ENCODE measurements around the gene TMEM204. TPM values are rescaled to one million over a fixed set of nuclear protein-coding genes. Genes with fewer than 3 reads are reported as not detected.
"Not testable (repeated sequence)": the region's sequence is repeated elsewhere in the genome, so short reads cannot be mapped to it uniquely, and the experiment has no call there.

Gene TMEM204
- total RNA-seq, 4 donors from 2014 or later = 28.6 to 48.2 (median 36.6) TPM

DNA sequence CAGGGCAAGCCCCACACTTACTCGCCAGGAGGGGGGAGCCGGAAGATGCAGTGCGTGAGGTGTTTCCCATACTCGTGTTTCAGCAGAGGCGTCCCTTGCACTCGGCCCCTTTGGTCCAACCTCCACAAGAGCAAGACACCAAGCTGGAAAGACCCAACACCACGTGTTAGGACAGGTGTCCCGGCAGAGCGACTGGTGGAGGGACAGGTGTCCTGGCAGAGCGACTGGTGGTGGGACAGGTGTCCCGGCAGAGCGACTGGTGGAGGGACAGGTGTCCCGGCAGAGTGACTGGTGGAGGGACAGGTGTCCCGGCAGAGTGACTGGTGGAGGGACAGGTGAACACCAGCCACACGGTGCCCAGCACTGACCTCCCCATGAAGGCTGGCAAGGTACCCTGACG is 59.0 kb downstream of the TMEM204 start:
- TF ChIP-seq POLR2A (IDR thresholded peaks at IDR 0.05) = no peak
- TF ChIP-seq, protein P1, sequence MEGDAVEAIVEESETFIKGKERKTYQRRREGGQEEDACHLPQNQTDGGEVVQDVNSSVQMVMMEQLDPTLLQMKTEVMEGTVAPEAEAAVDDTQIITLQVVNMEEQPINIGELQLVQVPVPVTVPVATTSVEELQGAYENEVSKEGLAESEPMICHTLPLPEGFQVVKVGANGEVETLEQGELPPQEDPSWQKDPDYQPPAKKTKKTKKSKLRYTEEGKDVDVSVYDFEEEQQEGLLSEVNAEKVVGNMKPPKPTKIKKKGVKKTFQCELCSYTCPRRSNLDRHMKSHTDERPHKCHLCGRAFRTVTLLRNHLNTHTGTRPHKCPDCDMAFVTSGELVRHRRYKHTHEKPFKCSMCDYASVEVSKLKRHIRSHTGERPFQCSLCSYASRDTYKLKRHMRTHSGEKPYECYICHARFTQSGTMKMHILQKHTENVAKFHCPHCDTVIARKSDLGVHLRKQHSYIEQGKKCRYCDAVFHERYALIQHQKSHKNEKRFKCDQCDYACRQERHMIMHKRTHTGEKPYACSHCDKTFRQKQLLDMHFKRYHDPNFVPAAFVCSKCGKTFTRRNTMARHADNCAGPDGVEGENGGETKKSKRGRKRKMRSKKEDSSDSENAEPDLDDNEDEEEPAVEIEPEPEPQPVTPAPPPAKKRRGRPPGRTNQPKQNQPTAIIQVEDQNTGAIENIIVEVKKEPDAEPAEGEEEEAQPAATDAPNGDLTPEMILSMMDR (IDR thresholded peaks at IDR 0.05) = no peak
- no peak for TF ChIP-seq POLR2AphosphoS5 (IDR thresholded peaks at IDR 0.05)
- no peak for TF ChIP-seq EP300 (IDR thresholded peaks at IDR 0.05)
- H3K4me1 ChIP-seq = no peaks in the 10 kb centered on the region
- peaks cover 0 to 99% of the 10 kb centered on the region in 2 donors for H3K36me3 ChIP-seq

DNA sequence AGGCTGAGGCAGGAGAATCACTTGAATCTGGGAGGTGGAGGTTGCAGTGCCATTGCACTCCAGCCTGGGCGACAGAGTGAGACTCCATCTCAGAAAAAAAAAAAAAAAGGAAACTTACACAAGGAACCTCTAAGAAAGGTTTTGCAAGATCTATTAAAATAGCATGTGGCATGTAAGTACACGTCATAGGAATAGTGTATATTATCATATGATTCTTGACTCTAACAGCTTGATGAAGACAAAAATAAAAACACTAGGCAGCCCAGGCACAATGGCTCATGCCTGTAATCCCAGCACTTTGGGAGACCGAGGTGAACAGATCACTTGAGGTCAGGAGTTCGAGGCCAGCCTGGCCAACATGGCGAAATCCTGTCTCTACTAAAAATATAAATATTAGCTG is 62.0 kb downstream of the TMEM204 start:
- H3K4me3 ChIP-seq, H3K4me1 ChIP-seq, H3K27me3 ChIP-seq, ATAC-seq, H3K27ac ChIP-seq, H3K9me3 ChIP-seq: not testable (repeated sequence)
- WGBS, 2 donors (ENCODE audit: low coverage in 1 of 2) = 84 to 92% methylated on average over 5 of the region's 5 CpGs
- H3K36me3 ChIP-seq = peaks cover 0 to 83% of the 10 kb centered on the region in 2 donors

More for the DNA sequence above, 59.0 kb downstream of the TMEM204 start:
- no peak overlapping the region for H3K4me3 ChIP-seq
- 64 to 94% methylated on average over 3 to 5 of the region's 16 CpGs for WGBS, 2 donors (ENCODE audit: low coverage in 1 of 2)
- no peak for ATAC-seq
- H3K27ac ChIP-seq = no peak overlapping the region
- H3K9me3 ChIP-seq = no peaks in the 10 kb centered on the region
- no peaks in the 10 kb centered on the region for H3K27me3 ChIP-seq

DNA sequence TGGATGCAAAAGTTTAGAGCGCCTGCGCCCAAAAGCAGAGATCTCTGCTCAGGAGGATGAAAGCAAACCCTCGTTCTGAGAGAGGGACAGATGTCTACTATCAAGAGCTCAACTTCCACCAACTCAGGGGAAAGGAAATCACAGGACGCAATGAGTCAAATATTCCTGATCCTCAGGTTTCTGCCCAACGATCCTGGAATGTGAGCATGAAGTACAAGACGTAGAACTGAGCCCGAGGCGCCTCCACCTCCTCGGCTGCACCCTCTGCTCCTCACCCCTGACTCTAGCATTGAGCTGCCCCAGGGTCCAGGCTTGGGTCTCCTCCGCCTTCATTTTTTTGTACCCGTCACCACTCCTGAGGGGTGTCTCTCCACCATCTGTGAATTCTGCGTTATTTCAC is 63.0 kb downstream of the TMEM204 start:
- TF ChIP-seq POLR2A (IDR thresholded peaks at IDR 0.05) (no peak), EP300 (IDR thresholded peaks at IDR 0.05) (no peak), POLR2AphosphoS5 (IDR thresholded peaks at IDR 0.05) (no peak)
- TF ChIP-seq, protein P1 (IDR thresholded peaks at IDR 0.05) = no peak
- Histone ChIP-seq H3K27ac (no peak overlapping the region), H3K9me3 (no peaks in the 10 kb centered on the region), H3K4me1 (no peaks in the 10 kb centered on the region), H3K36me3 (peaks cover 0 to 83% of the 10 kb centered on the region in 2 donors), H3K27me3 (no peaks in the 10 kb centered on the region), H3K4me3 (no peak overlapping the region)
- WGBS, 2 donors (ENCODE audit: low coverage in 1 of 2) = 82% methylated on average over 6 to 10 of the region's 12 CpGs
- no peak for ATAC-seq

DNA sequence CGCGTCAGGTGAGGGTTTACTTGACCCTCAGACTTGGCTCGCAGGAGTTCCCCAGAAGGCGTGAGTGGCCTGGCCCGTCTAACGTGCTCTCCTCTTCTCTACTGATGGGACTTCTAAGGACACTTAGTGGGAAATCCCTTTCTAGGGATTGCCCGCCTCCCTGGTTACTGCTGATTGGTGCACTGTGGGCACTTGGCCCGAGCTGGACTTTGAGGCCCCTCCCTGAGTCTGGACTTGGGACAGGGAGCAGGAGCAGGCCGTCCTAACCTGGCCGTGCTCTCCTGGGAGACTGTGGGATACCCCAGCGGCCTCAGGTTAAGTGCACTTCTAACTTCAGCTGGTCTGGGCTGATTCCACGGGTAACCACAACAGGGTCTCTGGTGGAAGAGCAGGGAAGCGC is 63.7 kb downstream of the TMEM204 start:
- peaks cover 0 to 83% of the 10 kb centered on the region in 2 donors for H3K36me3 ChIP-seq
- no peak for TF ChIP-seq EP300 (IDR thresholded peaks at IDR 0.05)
- TF ChIP-seq, protein P1 (IDR thresholded peaks at IDR 0.05) = no peak
- TF ChIP-seq POLR2A (IDR thresholded peaks at IDR 0.05) = no peak
- TF ChIP-seq POLR2AphosphoS5 (IDR thresholded peaks at IDR 0.05) = no peak
- no peaks in the 10 kb centered on the region for H3K9me3 ChIP-seq
- 89% methylated on average over 7 of the region's 13 CpGs; no CpG with 5 or more reads in 1 of the 2 donors for WGBS, 2 donors (ENCODE audit: low coverage in 1 of 2)
- no peaks in the 10 kb centered on the region for H3K27me3 ChIP-seq
- no peak for ATAC-seq
- no peak overlapping the region for H3K4me3 ChIP-seq
- H3K27ac ChIP-seq = no peak overlapping the region
- no peaks in the 10 kb centered on the region for H3K4me1 ChIP-seq

DNA sequence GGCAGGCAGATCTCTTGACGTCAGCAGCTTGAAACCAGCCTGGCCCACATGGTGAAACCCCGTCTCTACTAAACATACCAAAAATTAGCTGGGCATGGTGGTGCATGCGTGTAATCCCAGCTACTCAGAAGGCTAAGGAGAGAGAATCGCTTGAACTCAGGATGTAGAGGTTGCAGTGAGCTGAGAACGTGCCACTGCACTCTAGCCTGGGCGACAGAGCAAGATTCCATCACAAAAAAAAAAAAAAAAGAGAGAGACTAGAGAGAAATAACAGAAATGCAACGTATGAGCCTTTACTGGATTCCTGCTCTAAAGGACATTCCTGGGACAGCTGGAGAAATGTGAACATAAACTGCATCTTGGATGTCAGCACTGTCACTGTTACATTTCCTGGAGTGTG is 67.6 kb downstream of the TMEM204 start:
- H3K4me3 ChIP-seq = no peak overlapping the region
- no peaks in the 10 kb centered on the region for H3K27me3 ChIP-seq
- TF ChIP-seq POLR2AphosphoS5 (IDR thresholded peaks at IDR 0.05) = no peak
- TF ChIP-seq POLR2A (IDR thresholded peaks at IDR 0.05) = no peak
- no peak for TF ChIP-seq EP300 (IDR thresholded peaks at IDR 0.05)
- TF ChIP-seq, protein P1 (IDR thresholded peaks at IDR 0.05) = no peak
- ATAC-seq = no peak
- H3K9me3 ChIP-seq = no peaks in the 10 kb centered on the region
- H3K36me3 ChIP-seq = peaks cover 0 to 77% of the 10 kb centered on the region in 2 donors
- no peak overlapping the region for H3K27ac ChIP-seq
- WGBS, 2 donors (ENCODE audit: low coverage in 1 of 2) = 83 to 85% methylated on average over 4 to 7 of the region's 7 CpGs
- H3K4me1 ChIP-seq = no peaks in the 10 kb centered on the region
